ENCODE measurements around the gene SLC47A1. TPM values are rescaled to one million over a fixed set of nuclear protein-coding genes. Genes with fewer than 3 reads are reported as not detected.

The SLC47A1 gene
- total and polyA plus RNA-seq, 4 donors = 34.8 to 69.2 (median 37.2) TPM

DNA sequence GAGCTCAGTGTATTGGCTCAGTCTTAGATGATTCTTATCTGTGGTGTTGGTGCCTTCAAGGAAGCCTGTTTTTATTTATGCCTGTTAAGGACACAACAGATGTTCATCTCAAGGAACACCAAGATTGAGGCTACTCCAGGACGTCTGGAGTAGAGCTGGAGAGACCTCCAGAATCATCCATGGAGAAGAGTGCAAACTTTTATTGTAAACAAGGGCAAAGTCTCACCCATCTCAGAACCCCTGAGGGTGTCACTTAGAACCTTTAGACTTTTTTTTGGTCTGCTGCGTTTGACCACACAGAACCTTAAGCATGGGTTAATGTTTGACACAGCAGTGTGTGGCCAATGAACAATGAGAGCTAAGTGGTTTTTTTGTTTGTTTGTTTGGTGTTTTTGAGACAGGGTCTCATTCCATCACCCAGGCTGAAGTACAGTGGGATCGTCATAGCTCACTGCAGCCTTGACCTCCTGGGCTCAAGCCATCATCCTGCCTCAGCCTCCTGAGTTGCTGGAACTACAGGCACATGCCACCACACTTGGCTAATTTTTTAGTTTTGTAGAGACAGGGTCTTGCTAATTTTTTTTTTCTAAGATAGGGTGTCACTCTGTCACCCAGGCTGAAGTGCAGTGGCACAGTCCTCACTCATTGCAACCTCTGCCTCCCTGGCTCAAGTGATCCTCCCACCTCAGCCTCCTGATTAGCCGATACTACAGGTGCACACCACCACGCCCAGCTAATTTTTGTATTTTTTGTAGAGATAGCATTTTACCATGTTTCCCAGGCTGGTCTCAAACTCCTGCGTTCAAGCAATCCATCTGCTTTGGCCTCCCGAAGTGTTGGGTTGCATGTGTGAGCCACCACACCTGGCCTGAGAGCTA is 16.3 kb downstream of the SLC47A1 start:
- Histone ChIP-seq H3K27ac (ENCODE audit: low read depth in 1 of 2, low read length in 2 of 2) (peak overlapping the region; percentile 81 to 97), H3K36me3 (ENCODE audit: control insufficient read depth in 4 of 4, insufficient read depth in 3 of 4, low read depth in 1 of 4, low read length in 3 of 4) (no peaks in the 10 kb centered on the region), H3K4me3 (ENCODE audit: low read depth in 1 of 3, low read length in 3 of 3) (no peak overlapping the region), H3K9ac (ENCODE audit: low read depth in 1 of 2, low read length in 2 of 2) (peak overlapping the region; percentile 50 to 62), H3K27me3 (ENCODE audit: control insufficient read depth in 4 of 4, insufficient read depth in 4 of 4, low read length in 3 of 4) (no peaks in the 10 kb centered on the region), H3K9me3 (ENCODE audit: control insufficient read depth in 4 of 4, low read length in 3 of 4) (no peaks in the 10 kb centered on the region), H3K4me1 (ENCODE audit: control insufficient read depth in 4 of 4, insufficient read depth in 4 of 4, low read length in 3 of 4) (peaks cover 15 to 67% (median 55%) of the 10 kb centered on the region in 4 donors)
- WGBS = 55% methylated on average over 7 of the region's 7 CpGs
- DNase-seq (ENCODE audit: low spot score) = no peak
- TF ChIP-seq FOXA2 (IDR thresholded peaks at IDR 0.05) = peak; percentile 87
- peak; percentile 70 for TF ChIP-seq ZBTB33 (IDR thresholded peaks at IDR 0.05)
- peak; percentile 80 for TF ChIP-seq FOXA1 (IDR thresholded peaks at IDR 0.05)
- no peak for TF ChIP-seq CTCF (IDR thresholded peaks at IDR 0.05; ENCODE audit: low read depth, low read length, missing input control)
- no peak for TF ChIP-seq GABPA (IDR thresholded peaks at IDR 0.05 in 1 of 2, conservative IDR thresholded peaks at IDR 0.05 in 1 of 2)
- peak; percentile 86 to 92 for TF ChIP-seq RXRA (IDR thresholded peaks at IDR 0.05)
- peak; percentile 21 for TF ChIP-seq ATF3 (IDR thresholded peaks at IDR 0.05)
- TF ChIP-seq EGR1 (IDR thresholded peaks at IDR 0.05; ENCODE audit: low read depth in 2 of 2) = no peak
- TF ChIP-seq JUND (IDR thresholded peaks at IDR 0.05) = peak; percentile 84 to 89
- TF ChIP-seq RAD21 (IDR thresholded peaks at IDR 0.05) = peak; percentile 38 to 44
- TF ChIP-seq TAF1 (conservative IDR thresholded peaks at IDR 0.05) = no peak
- TF ChIP-seq, protein P1, sequence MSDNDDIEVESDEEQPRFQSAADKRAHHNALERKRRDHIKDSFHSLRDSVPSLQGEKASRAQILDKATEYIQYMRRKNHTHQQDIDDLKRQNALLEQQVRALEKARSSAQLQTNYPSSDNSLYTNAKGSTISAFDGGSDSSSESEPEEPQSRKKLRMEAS (IDR thresholded peaks at IDR 0.05) = peak; percentile 57
- TF ChIP-seq HNF4G (IDR thresholded peaks at IDR 0.05) = peak; percentile 89
- peak; percentile 96 to 98 for TF ChIP-seq HNF4A (conservative IDR thresholded peaks at IDR 0.05)
- TF ChIP-seq NR2F2 (IDR thresholded peaks at IDR 0.05) = peak; percentile 37
- TF ChIP-seq YY1 (IDR thresholded peaks at IDR 0.05) = peak; percentile 69
- TF ChIP-seq, protein P2, sequence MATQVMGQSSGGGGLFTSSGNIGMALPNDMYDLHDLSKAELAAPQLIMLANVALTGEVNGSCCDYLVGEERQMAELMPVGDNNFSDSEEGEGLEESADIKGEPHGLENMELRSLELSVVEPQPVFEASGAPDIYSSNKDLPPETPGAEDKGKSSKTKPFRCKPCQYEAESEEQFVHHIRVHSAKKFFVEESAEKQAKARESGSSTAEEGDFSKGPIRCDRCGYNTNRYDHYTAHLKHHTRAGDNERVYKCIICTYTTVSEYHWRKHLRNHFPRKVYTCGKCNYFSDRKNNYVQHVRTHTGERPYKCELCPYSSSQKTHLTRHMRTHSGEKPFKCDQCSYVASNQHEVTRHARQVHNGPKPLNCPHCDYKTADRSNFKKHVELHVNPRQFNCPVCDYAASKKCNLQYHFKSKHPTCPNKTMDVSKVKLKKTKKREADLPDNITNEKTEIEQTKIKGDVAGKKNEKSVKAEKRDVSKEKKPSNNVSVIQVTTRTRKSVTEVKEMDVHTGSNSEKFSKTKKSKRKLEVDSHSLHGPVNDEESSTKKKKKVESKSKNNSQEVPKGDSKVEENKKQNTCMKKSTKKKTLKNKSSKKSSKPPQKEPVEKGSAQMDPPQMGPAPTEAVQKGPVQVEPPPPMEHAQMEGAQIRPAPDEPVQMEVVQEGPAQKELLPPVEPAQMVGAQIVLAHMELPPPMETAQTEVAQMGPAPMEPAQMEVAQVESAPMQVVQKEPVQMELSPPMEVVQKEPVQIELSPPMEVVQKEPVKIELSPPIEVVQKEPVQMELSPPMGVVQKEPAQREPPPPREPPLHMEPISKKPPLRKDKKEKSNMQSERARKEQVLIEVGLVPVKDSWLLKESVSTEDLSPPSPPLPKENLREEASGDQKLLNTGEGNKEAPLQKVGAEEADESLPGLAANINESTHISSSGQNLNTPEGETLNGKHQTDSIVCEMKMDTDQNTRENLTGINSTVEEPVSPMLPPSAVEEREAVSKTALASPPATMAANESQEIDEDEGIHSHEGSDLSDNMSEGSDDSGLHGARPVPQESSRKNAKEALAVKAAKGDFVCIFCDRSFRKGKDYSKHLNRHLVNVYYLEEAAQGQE (IDR thresholded peaks at IDR 0.05) = peak; percentile 58
- TF ChIP-seq SP1 (IDR thresholded peaks at IDR 0.05) = peak; percentile 96
